Naive thymus-derived CD4-positive, alpha-beta T cell (primary cell): ENCODE results near the gene TRMT11. TPM values are rescaled to one million over a fixed set of nuclear protein-coding genes. Genes with fewer than 3 reads are reported as not detected.

Source experiments
- ATAC-seq: fragments of 150-1000 bp; cut with Tn5 transposase; 2 replicates; pipeline ENCODE4 v1.10.0; 2021; ENCODE audit warnings: mild to moderate bottlenecking, moderate library complexity
- CTCF ChIA-PET: fragments of 350-600 bp; sonication (Branson Sonifier 250); formaldehyde crosslinking; loops from one replicate; lab custom pipeline; 2021; ENCODE audit warnings: antibody characterized with exemption; lab: Charles Lee
- POLR2A ChIA-PET: fragments of 350-600 bp; sonication (Branson Sonifier 250); formaldehyde crosslinking; loops from one replicate; lab custom pipeline; 2021; ENCODE audit warnings: antibody characterized with exemption, inconsistent platforms; lab: Charles Lee
- DNase-seq, 9 donors: peaks; one replicate each; pipeline versions ENCODE4 v3.0.0 to v3.0.0-alpha.2; 2020 to 2022; ENCODE audit warnings: mixed read lengths in 1 of 9
- H3K27ac ChIP-seq: one replicate; pipeline ENCODE4 v1.7.0; 2013; ENCODE audit warnings: mild to moderate bottlenecking, low read depth, low read length, moderate library complexity
- H3K27me3 ChIP-seq, 2 donors: one replicate each; pipeline ENCODE4 v1.7.0; 2013; ENCODE audit warnings: low read length in 2 of 2, mild to moderate bottlenecking in 2 of 2, moderate library complexity in 2 of 2; ENCODE audit not compliant: control insufficient read depth in 2 of 2, insufficient read depth in 2 of 2
- H3K36me3 ChIP-seq, 3 experiments: 1 replicate in 2 of 3; 2 replicates in 1 of 3; pipeline ENCODE4 v1.7.0; 2013; ENCODE audit warnings: low read length in 3 of 3, mild to moderate bottlenecking in 3 of 3, moderate library complexity in 1 of 3; ENCODE audit not compliant: insufficient read depth in 3 of 3, control insufficient read depth in 2 of 3
- H3K4me1 ChIP-seq, 2 donors: one replicate each; pipeline ENCODE4 v1.7.0; 2013; ENCODE audit warnings: low read length in 2 of 2, mild to moderate bottlenecking in 2 of 2, moderate library complexity in 1 of 2; ENCODE audit not compliant: control insufficient read depth in 2 of 2, insufficient read depth in 2 of 2
- H3K4me3 ChIP-seq: 2 replicates; pipeline ENCODE4 v1.7.0; 2013; ENCODE audit warnings: mild to moderate bottlenecking, low read length
- H3K9me3 ChIP-seq, 3 experiments: 1 replicate in 2 of 3; 2 replicates in 1 of 3; pipeline ENCODE4 v1.7.0; 2013; ENCODE audit warnings: low read length in 3 of 3; ENCODE audit not compliant: control insufficient read depth in 2 of 3
- H3K27ac Mint-ChIP-seq, 9 donors: one replicate each; pipeline ENCODE4 v1.8.0; 2020 to 2022; ENCODE audit warnings: mixed read lengths in 9 of 9, mild to moderate bottlenecking in 8 of 9, moderate library complexity in 5 of 9, inconsistent platforms in 2 of 9
- H3K27me3 Mint-ChIP-seq, 5 donors: one replicate each; pipeline ENCODE4 v1.8.0; 2021 to 2022; ENCODE audit warnings: mixed read lengths in 5 of 5, mild to moderate bottlenecking in 1 of 5
- H3K36me3 Mint-ChIP-seq, 5 donors: one replicate each; pipeline ENCODE4 v1.8.0; 2020 to 2022; ENCODE audit warnings: mixed read lengths in 5 of 5, mild to moderate bottlenecking in 3 of 5, inconsistent platforms in 1 of 5
- H3K4me1 Mint-ChIP-seq, 7 donors: one replicate each; pipeline ENCODE4 v1.8.0; 2020 to 2022; ENCODE audit warnings: mixed read lengths in 7 of 7, mild to moderate bottlenecking in 3 of 7, inconsistent platforms in 1 of 7
- H3K4me3 Mint-ChIP-seq, 10 donors: one replicate each; pipeline ENCODE4 v1.8.0; 2020 to 2022; ENCODE audit warnings: mild to moderate bottlenecking in 10 of 10, mixed read lengths in 10 of 10, moderate library complexity in 6 of 10, inconsistent platforms in 2 of 10
- H3K9me3 Mint-ChIP-seq, 11 donors: one replicate each; pipeline ENCODE4 v1.8.0; 2020 to 2022; ENCODE audit warnings: mixed read lengths in 11 of 11, mild to moderate bottlenecking in 4 of 11, inconsistent platforms in 1 of 11, moderate library complexity in 1 of 11
- intact Hi-C, 2 donors: fragments of 100-400 bp; cut with micrococcal nuclease; formaldehyde crosslinking; loops; one replicate each; pipeline ENCODE4 v1.15.1; 2023
- polyA plus RNA-seq, 2 donors: library from polyadenylated mRNA; unstranded; fragments of 300-500 nt; fragmentation: Illumina TruSeq; gene quantifications; one replicate each; pipeline ENCODE4 v1.2.3, GENCODE V29; 2021
- total RNA-seq, 6 experiments: library from RNA in 5 of 6; stranded (reverse) in 5 of 6; gene quantifications; 1 replicate in 5 of 6; 2 replicates in 1 of 6; pipeline ENCODE4 v1.2.3 and lab custom pipeline; 2021 to 2026

TRMT11 gene
- total and polyA plus RNA-seq, 7 experiments from 2014 or later, result 12.4 to 34.1 (median 17.0) TPM

- ChIA-PET POLR2A (interaction anchor here (3.5 to 5.1 kb wide), 3 partner anchors 32 to 173 kb away, joined by 33 to 74 read pairs (median 70); partner anchors contain the start of genes NCOA7 and TRMT11), CTCF (interaction anchor here (0.7 to 3.2 kb wide), 2 partner anchors 33 to 164 kb away, joined by 3 to 40 read pairs; partner anchors contain the start of gene NCOA7)
- H3K4me3 ChIP-seq, result no peak overlapping the region
- Mint-ChIP-seq H3K36me3 (peaks cover 0 to 1% (median 0%) of the 10 kb centered on the region in 5 donors), H3K4me1 (peaks cover 0 to 12% (median 4%) of the 10 kb centered on the region in 7 donors), H3K27ac (peak overlapping the region in 8 of 9 donors; percentile 3 to 93 (median 74)), H3K27me3 (peaks cover 0 to 13% (median 5%) of the 10 kb centered on the region in 5 donors), H3K9me3 (no peaks in the 10 kb centered on the region), H3K4me3 (peak overlapping the region in 6 of 10 donors; percentile 2 to 74 (median 46))
- no peaks in the 10 kb centered on the region for H3K9me3 ChIP-seq
- H3K4me1 ChIP-seq, result peaks cover 16 to 18% of the 10 kb centered on the region in 2 donors
- H3K36me3 ChIP-seq, result peaks cover 0 to 5% (median 0%) of the 10 kb centered on the region in 3 experiments
- H3K27ac ChIP-seq, result no peak overlapping the region
- intact Hi-C loops, result loop anchor here in 1 of 2 donors (5.0 kb wide), 1 partner anchor 653 kb away; the partner anchor contains the start of gene HDDC2
- no peak for DNase-seq
- no peaks in the 10 kb centered on the region for H3K27me3 ChIP-seq
- no peak for ATAC-seq
These were observed 31.5 kb upstream of the TRMT11 start for GRCh38 chr6:125954735-125955339.

GRCh38 chr6:125955973-125956372 is 30.4 kb upstream of the TRMT11 start:
- Histone ChIP-seq H3K4me3 (peak overlapping the region; percentile 78), H3K9me3 (no peaks in the 10 kb centered on the region), H3K4me1 (peaks cover 16 to 18% of the 10 kb centered on the region in 2 donors), H3K27ac (peak overlapping the region; percentile 98), H3K27me3 (no peaks in the 10 kb centered on the region), H3K36me3 (peaks cover 0 to 5% (median 0%) of the 10 kb centered on the region in 3 experiments)
- ChIA-PET CTCF (interaction anchor here (0.6 to 3.2 kb wide), 10 partner anchors 10 to 178 kb away, joined by 3 to 40 read pairs (median 6); partner anchors contain the start of genes NCOA7 and TRMT11), POLR2A (interaction anchor here (0.6 to 5.1 kb wide), 11 partner anchors 15 to 1564 kb away, joined by 3 to 74 read pairs (median 5); partner anchors contain the start of genes NCOA7 and TRMT11)
- Mint-ChIP-seq H3K27ac (peak overlapping the region in 2 of 9 donors; percentile 62 to 76), H3K27me3 (peaks cover 0 to 13% (median 5%) of the 10 kb centered on the region in 5 donors), H3K9me3 (no peaks in the 10 kb centered on the region), H3K4me1 (peaks cover 0 to 17% (median 4%) of the 10 kb centered on the region in 7 donors), H3K4me3 (peak overlapping the region in 1 of 10 donors; percentile 69), H3K36me3 (peaks cover 0 to 3% (median 0%) of the 10 kb centered on the region in 5 donors)
- intact Hi-C loops, result loop anchor here (1.0 to 5.0 kb wide), 14 partner anchors 18 to 1311 kb away; partner anchors contain the start of genes TRMT11 (in 2 of the 2), CENPW (in 1 of the 2), HDDC2 (in 1 of the 2) and HEY2 (in 1 of the 2)
- DNase-seq, result peak in 1 of 9 donors; percentile 5
- no peak for ATAC-seq

GRCh38 chr6:125956506-125957390 is 29.6 kb upstream of the TRMT11 start, which contains the start of gene HINT3:
HINT3 (plus strand) TSS chr6:125956770; CDS start chr6:125956978, 208 bp downstream.
- DNase-seq (peak; percentile 94 to 98 (median 97)), ATAC-seq (peak; percentile 96)
- Histone ChIP-seq H3K27me3 (no peaks in the 10 kb centered on the region), H3K4me1 (peaks cover 16 to 18% of the 10 kb centered on the region in 2 donors), H3K4me3 (peak within 1 kb of the TSS; percentile 78), H3K9me3 (no peaks in the 10 kb centered on the region), H3K36me3 (peaks cover 0 to 5% (median 0%) of the 10 kb centered on the region in 3 experiments), H3K27ac (peak within 1 kb of the TSS; percentile 98)
- H3K27me3 Mint-ChIP-seq, result peaks cover 0 to 7% (median 5%) of the 10 kb centered on the region in 5 donors
- POLR2A ChIA-PET, result interaction anchor here (0.6 to 5.1 kb wide), 15 partner anchors 14 to 1563 kb away, joined by 3 to 74 read pairs (median 4); partner anchors contain the start of genes HDDC2, NCOA7 and TRMT11
- H3K27ac Mint-ChIP-seq, result peak within 1 kb of the TSS in 3 of 9 donors; percentile 62 to 76 (median 73)
- peak within 1 kb of the TSS in 1 of 10 donors; percentile 69 for H3K4me3 Mint-ChIP-seq
- H3K36me3 Mint-ChIP-seq, result peaks cover 0 to 3% (median 0%) of the 10 kb centered on the region in 5 donors
- H3K4me1 Mint-ChIP-seq, result peaks cover 0 to 22% (median 7%) of the 10 kb centered on the region in 7 donors
- intact Hi-C loops, result loop anchor here (1.0 to 5.0 kb wide), 14 partner anchors 18 to 1311 kb away; partner anchors contain the start of genes CENPW (in 2 of the 2), TRMT11 (in 2 of the 2), HDDC2 (in 1 of the 2) and HEY2 (in 1 of the 2)
- CTCF ChIA-PET, result interaction anchor here (0.5 to 3.2 kb wide), 13 partner anchors 10 to 178 kb away, joined by 3 to 40 read pairs (median 4); partner anchors contain the start of genes NCOA7 and TRMT11
- no peaks in the 10 kb centered on the region for H3K9me3 Mint-ChIP-seq

GRCh38 chr6:125957391-125957693 is 29.0 kb upstream of the TRMT11 start:
- POLR2A ChIA-PET, result interaction anchor here (0.7 to 5.1 kb wide), 10 partner anchors 17 to 656 kb away, joined by 3 to 74 read pairs (median 5); partner anchors contain the start of genes HDDC2, NCOA7 and TRMT11

GRCh38 chr6:125957845-125958244 is 28.5 kb upstream of the TRMT11 start:
- CTCF ChIA-PET, result interaction anchor here (1.3 to 3.2 kb wide), 3 partner anchors 51 to 176 kb away, joined by 4 to 40 read pairs (median 26); partner anchors contain the start of gene NCOA7
- ATAC-seq (no peak), DNase-seq (no peak)
- Mint-ChIP-seq H3K27ac (no peak overlapping the region), H3K4me1 (peaks cover 1 to 27% (median 7%) of the 10 kb centered on the region in 7 donors), H3K9me3 (no peaks in the 10 kb centered on the region), H3K27me3 (no peaks in the 10 kb centered on the region), H3K4me3 (no peak overlapping the region), H3K36me3 (peaks cover 0 to 3% (median 0%) of the 10 kb centered on the region in 5 donors)
- POLR2A ChIA-PET, result interaction anchor here (0.7 to 5.1 kb wide), 9 partner anchors 16 to 656 kb away, joined by 3 to 74 read pairs (median 5); partner anchors contain the start of genes HDDC2, NCOA7 and TRMT11
- Histone ChIP-seq H3K27ac (peak overlapping the region; percentile 98), H3K27me3 (no peaks in the 10 kb centered on the region), H3K4me3 (peak overlapping the region; percentile 78), H3K36me3 (peaks cover 0 to 5% (median 0%) of the 10 kb centered on the region in 3 experiments), H3K4me1 (peaks cover 16 to 18% of the 10 kb centered on the region in 2 donors), H3K9me3 (no peaks in the 10 kb centered on the region)
- intact Hi-C loops, result loop anchor here (1.0 to 5.0 kb wide), 3 partner anchors 382 to 656 kb away; partner anchors contain the start of genes CENPW (in 1 of the 2) and HDDC2 (in 1 of the 2)

More at GRCh38 chr6:125957391-125957693, 29.0 kb upstream of the TRMT11 start:
- Mint-ChIP-seq H3K4me3 (no peak overlapping the region), H3K27ac (no peak overlapping the region), H3K4me1 (peaks cover 0 to 22% (median 7%) of the 10 kb centered on the region in 7 donors), H3K27me3 (peaks cover 0 to 2% (median under 1%) of the 10 kb centered on the region in 5 donors), H3K9me3 (no peaks in the 10 kb centered on the region), H3K36me3 (peaks cover 0 to 3% (median 0%) of the 10 kb centered on the region in 5 donors)
- peaks cover 0 to 5% (median 0%) of the 10 kb centered on the region in 3 experiments for H3K36me3 ChIP-seq
- peaks cover 16 to 18% of the 10 kb centered on the region in 2 donors for H3K4me1 ChIP-seq
- no peaks in the 10 kb centered on the region for H3K9me3 ChIP-seq
- H3K27me3 ChIP-seq, result no peaks in the 10 kb centered on the region
- CTCF ChIA-PET, result interaction anchor here (0.7 to 3.2 kb wide), 5 partner anchors 17 to 178 kb away, joined by 4 to 40 read pairs (median 7); partner anchors contain the start of gene NCOA7
- DNase-seq, result no peak
- no peak for ATAC-seq
- intact Hi-C loops, result loop anchor here (1.0 to 5.0 kb wide), 3 partner anchors 383 to 655 kb away; partner anchors contain the start of genes CENPW (in 1 of the 2) and HDDC2 (in 1 of the 2)
- peak overlapping the region; percentile 78 for H3K4me3 ChIP-seq
- H3K27ac ChIP-seq, result peak overlapping the region; percentile 98
